HG02678 (cell line): Measurements from ENCODE around the gene CPXM1.
"Not testable (repeated sequence)": the region's sequence is repeated elsewhere in the genome, so short reads cannot be mapped to it uniquely, and the experiment has no call there.

Experiments used
- ATAC-seq: cut with Tn5 transposase; IDR thresholded peaks from one replicate; pipeline ENCODE4 v1.9.1; 2021; ENCODE audit warnings: mild to moderate bottlenecking, moderate library complexity; ENCODE audit not compliant: unreplicated experiment

Gene CPXM1

DNA sequence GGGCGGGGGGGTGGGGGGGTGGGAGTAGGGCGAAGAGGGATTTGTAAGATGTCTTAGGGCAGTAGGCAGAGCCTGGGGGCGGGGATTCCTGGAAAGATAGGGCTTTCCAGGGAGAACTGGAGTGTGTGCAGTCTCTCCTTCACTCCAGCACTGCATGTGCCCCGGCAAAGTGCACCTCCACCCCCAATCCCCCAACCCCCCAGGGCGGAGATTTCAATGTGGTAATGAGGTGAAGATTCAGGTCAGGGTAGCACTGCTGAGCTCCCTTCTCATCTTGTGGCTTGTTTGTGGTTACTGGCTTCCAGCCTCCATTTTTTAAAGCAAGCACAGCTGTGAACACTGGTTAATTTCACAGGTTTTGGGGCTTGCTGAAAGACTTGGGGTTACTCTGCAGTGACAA, 21.6 kb upstream of the CPXM1 start:
- no peak for ATAC-seq

DNA sequence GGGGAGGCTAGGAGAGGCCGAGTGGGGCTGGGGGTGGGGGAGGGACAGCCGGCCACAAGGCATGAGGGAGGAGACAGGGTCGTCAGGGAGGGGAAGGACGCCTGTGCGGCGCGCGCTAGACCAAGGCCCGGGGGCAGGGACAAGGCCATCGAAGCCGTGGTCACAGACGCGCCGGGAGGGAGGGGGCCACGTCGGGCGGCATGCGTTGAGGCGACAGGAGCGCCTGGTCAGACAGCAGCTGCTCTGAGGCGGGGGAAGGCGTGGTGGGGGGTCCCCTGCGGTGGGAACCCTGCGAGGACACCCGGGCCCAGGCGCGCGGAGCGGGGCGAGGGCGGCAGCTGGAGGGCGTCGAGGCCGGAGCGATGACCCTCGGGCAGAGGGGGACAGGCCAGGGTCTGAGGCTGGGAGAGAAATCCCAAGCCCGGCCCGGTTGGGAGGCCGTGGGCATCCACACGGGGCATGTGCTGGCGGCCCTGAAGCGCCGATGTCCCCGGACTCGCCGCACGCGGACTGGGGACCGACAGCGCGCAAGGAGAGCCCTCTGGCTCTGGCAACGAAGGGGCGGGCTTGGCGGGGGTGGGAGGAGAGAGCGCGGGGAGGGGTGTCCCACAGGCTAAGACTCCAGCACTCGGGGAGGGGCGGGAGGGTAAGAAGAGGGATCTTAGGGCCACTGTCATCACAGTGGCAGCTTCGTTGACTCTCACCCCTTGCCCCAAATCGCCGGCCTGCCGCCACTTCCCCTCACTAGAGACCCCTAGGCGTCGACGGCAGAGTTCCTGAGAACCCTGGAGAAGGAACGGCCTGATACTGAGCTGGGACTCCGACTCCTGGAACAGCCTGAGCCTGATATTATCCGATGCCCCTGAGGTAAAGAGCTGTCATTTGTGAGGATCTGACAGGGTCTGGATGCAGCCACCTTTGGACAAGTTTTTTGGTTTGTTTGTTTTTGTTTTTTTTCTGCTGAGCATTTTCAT, 20.8 kb upstream of the CPXM1 start:
- ATAC-seq = no peak

GRCh38 chr20:2820084-2820895, 19.9 kb upstream of the CPXM1 start:
- ATAC-seq = no peak

DNA sequence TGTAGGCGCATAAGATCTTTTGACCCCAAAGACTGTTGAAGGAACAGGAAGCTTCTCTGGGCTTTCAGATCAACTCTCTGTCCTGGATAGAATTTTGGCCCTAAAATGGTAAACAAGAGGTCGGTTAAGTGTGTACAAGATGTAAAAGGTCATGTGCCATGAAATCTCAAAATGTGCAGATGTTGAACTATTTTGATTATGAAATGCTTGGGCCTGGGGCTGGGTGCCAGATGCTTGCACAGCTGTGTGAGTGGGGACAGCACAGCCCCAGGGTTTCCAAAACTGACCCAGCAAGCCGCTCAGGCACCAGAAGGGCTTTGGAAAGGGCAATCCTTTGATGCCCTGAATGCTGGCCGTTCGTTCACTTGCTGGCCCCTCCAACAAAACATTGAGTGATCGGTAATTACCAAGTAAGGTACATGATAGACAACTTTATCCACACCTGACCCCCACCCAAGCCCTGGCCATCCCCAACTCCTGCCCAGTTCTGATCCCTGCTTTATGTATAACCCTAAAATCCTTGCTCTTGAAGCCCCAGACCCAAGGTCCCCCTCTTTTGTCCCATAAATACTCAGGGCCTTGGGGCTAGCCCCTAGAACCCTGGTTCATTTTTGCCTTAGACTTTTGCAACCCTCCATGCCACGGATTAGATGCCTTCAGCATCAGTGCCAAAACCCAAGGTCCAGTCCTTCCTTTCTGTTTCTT, 17.6 kb upstream of the CPXM1 start:
- ATAC-seq = no peak

- no peak for ATAC-seq
Observed at GRCh38 chr20:2817341-2817726, 16.9 kb upstream of the CPXM1 start.

DNA sequence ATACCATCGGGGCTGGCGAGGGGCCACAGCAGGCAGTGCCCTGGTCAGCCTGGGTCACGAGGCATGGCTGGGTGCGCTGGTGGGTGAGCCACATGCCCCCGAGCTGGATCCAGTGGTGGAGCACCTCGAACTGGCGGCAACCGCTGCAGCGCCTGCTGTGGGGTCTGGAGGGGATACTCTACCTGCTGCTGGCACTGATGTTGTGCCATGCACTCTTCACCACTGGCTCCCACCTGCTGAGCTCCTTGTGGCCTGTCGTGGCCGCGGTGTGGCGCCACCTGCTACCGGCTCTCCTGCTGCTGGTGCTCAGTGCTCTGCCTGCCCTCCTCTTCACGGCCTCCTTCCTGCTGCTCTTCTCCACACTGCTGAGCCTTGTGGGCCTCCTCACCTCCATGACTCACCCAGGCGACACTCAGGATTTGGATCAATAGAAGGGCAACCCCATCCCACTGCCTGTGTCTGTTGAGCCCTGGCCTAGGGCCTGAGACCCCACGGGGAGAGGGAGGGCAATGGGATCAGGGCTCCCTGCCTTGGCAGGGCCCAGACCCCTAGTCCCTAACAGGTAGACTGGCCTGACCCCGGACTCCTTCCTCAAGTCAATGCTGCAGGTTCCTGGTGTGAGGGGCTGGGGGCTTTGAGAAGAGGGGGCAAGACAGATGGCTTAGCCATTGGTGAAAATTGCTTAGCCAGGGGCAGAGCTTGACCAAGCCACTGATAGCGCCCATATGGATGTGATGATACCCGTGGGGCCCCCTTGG, 16.3 kb upstream of the CPXM1 start:
- no peak for ATAC-seq

DNA sequence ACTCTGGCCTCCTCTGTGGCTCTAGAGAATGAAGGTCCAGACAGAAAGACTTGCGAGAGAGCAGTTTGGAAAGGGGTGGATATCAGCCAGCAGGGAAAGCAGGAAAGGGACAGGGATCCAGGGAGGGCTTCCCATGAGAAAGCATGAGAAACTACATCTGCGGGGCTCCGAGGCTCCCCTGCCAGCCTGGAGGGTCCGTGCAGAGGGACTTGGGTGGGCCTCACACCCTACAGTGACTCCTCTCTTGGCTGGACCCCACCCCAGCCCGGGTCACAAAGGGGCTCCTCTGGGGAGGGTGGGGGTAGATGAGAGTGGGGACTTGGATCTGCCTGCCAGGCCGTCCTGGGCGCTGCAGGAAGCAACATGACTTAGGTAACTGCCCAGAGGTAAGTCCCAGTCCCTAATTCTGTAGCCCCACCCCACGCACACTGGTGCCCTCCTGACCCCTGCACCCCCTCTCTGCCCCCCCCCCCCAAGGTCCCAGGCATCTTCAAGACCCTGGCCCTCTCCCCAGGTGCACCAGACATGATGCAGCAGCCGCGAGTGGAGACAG, 15.7 kb upstream of the CPXM1 start, which contains the start of gene TMEM239:
Gene TMEM239 (plus strand): TSS at position 335 of the 553 bp plus-strand sequence. CDS start 191 bp downstream, at position 526.
- ATAC-seq = no peak

GRCh38 chr20:2815242-2815900, 14.9 kb upstream of the CPXM1 start:
- ATAC-seq = no peak

GRCh38 chr20:2814587-2815051, 14.2 kb upstream of the CPXM1 start, which contains the start of gene C20orf141:
Gene C20orf141 (plus strand): TSS chr20:2814987. CDS start chr20:2815185, 198 bp downstream.
- no peak for ATAC-seq

- ATAC-seq = no peak
Observed at GRCh38 chr20:2814076-2814475, 13.6 kb upstream of the CPXM1 start.

DNA sequence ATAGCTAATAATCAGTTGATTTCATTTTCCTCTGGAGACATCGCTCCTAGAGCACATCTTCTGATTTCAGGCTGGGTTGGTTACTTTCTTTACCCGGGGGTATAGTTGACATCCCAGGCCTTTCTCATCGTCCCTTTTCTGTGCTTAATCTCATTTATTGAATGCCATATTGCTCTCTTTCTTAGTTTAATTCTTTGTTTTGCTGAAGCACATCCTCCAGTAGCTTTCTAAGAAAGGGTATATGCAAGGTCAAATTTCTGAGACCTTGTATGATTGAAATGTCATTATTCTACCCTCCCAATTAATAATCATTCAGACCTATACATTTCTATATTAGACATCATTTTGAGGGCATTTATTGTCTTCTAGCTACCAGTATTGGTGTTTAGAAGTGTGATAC, 11.8 kb upstream of the CPXM1 start:
- ATAC-seq = no peak

- ATAC-seq = no peak
Observed at GRCh38 chr20:2809690-2810089, 9.3 kb upstream of the CPXM1 start.

GRCh38 chr20:2807929-2808328, 7.5 kb upstream of the CPXM1 start:
- ATAC-seq = not testable (repeated sequence)

DNA sequence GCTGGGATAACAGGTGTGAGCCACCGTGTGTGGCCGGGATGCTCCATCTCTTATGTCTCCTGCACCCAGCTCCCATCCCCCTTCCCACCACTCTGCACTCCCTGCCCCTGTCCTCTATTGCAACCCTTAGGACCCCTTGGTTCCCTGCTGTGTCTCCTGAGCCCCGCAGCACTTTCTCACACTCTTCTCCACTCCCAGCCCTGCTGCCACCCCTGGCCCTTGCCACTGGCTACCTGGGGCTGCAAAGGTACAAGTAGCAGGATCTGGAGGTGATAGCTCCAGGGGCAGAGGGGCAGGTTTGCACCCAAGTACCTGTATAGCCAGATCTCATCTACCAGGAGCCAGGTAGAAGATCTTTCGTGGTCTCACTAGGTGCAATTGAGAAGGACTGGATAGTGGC, 6.6 kb upstream of the CPXM1 start:
- ATAC-seq = no peak

- no peak for ATAC-seq
Observed at GRCh38 chr20:2806351-2806701, 5.9 kb upstream of the CPXM1 start.

DNA sequence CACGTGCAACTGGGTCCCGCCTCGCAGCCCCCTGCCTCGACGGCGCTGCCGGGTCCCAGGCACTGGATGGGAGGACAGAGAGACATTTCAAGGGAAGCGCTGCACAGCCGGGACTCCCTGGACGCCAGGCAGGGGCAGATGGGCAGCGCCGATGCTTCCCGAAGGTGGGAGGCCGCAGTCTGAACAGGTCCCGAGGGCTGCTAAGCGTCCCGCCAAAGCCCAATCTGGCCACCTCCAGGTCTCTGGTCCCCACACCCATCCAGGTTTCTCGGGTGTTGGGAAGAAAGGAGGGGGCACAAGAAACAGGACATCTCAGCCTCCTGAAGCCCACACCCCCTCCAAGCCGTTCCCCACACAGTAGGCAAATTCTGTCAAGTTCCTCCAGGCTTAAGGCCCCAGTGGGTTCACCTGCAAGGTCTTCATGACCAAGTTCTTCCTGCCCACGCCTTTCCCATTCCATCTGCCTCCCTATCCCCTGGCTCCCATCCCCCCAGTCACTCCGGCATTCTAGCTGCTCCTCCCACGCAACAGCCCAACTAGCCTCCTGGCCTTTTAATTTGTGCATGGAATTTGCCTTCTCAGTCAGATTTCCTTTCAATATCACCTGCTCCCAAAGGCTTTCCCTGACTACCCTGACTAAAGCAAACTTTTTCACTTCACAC, 5.4 kb upstream of the CPXM1 start:
- no peak for ATAC-seq

- no peak for ATAC-seq
Observed at GRCh38 chr20:2804852-2805688, 4.6 kb upstream of the CPXM1 start.
